Osteoblast (primary cell): Measurements from ENCODE around the gene DRD2. TPM values are rescaled to one million over a fixed set of nuclear protein-coding genes. Genes with fewer than 3 reads are reported as not detected.
A peak's percentile ranks its signal among the peaks of the same experiment; 100 is the strongest.

ENCODE experiments used
- DNase-seq: peaks from one replicate; pipeline ENCODE4 v3.0.0; 2011; ENCODE audit warnings: low spot score, mixed read lengths; ENCODE audit not compliant: insufficient read length; ENCODE audit errors: missing footprints
- H2AFZ ChIP-seq: 2 replicates; pipeline ENCODE4 v1.6.0; 2011; ENCODE audit warnings: mild to moderate bottlenecking, low read length
- H3K27ac ChIP-seq: 2 replicates; pipeline ENCODE4 v1.5.1; 2011; ENCODE audit warnings: mild to moderate bottlenecking, low read depth, low read length, moderate library complexity
- H3K27me3 ChIP-seq: 2 replicates; pipeline ENCODE4 v1.6.0; 2012; ENCODE audit warnings: mild to moderate bottlenecking, control low read depth, inconsistent platforms, low read length, moderate library complexity; ENCODE audit not compliant: insufficient read depth
- H3K36me3 ChIP-seq: 2 replicates; pipeline ENCODE4 v1.5.1; 2011; ENCODE audit warnings: mild to moderate bottlenecking, low read length, control low read depth, moderate library complexity; ENCODE audit not compliant: insufficient read depth
- H3K4me1 ChIP-seq: 2 replicates; pipeline ENCODE4 v1.5.1; 2011; ENCODE audit warnings: mild to moderate bottlenecking, low read length, control low read depth, moderate library complexity; ENCODE audit not compliant: insufficient read depth
- H3K4me2 ChIP-seq: 2 replicates; pipeline ENCODE4 v1.6.0; 2011; ENCODE audit warnings: mild to moderate bottlenecking, low read length; ENCODE audit not compliant: insufficient read depth
- H3K4me3 ChIP-seq: fragments of 200-600 bp; sonication (generic); 3 replicates; pipeline ENCODE4 v1.5.1; 2012; ENCODE audit warnings: mild to moderate bottlenecking, low read length, inconsistent platforms; ENCODE audit not compliant: insufficient read depth
- H3K79me2 ChIP-seq: 2 replicates; pipeline ENCODE4 v1.6.0; 2012; ENCODE audit warnings: mild to moderate bottlenecking, low read length, control low read depth, inconsistent platforms; ENCODE audit not compliant: insufficient read depth
- H3K9me3 ChIP-seq: 2 replicates; pipeline ENCODE4 v1.5.1; 2011; ENCODE audit warnings: low read depth, low read length, control low read depth
- H4K20me1 ChIP-seq: 2 replicates; pipeline ENCODE4 v1.6.0; 2012; ENCODE audit warnings: mild to moderate bottlenecking, low read length, control low read depth; ENCODE audit not compliant: insufficient read depth
- total RNA-seq: library from RNA; depleted of rRNA; stranded (reverse); fragments of >200 nt; gene quantifications from 2 replicates; pipeline ENCODE4 v1.2.3, GENCODE V29; 2012
- TF ChIP-seq, protein P1 (sequence below): IDR thresholded peaks from 2 replicates; pipeline ENCODE4 v1.5.1; 2011; ENCODE audit warnings: mild to moderate bottlenecking, low read depth, low read length, moderate library complexity; ENCODE audit errors: extremely low read depth

The DRD2 gene
- total RNA-seq, 1 donor: 0.36 TPM

DNA sequence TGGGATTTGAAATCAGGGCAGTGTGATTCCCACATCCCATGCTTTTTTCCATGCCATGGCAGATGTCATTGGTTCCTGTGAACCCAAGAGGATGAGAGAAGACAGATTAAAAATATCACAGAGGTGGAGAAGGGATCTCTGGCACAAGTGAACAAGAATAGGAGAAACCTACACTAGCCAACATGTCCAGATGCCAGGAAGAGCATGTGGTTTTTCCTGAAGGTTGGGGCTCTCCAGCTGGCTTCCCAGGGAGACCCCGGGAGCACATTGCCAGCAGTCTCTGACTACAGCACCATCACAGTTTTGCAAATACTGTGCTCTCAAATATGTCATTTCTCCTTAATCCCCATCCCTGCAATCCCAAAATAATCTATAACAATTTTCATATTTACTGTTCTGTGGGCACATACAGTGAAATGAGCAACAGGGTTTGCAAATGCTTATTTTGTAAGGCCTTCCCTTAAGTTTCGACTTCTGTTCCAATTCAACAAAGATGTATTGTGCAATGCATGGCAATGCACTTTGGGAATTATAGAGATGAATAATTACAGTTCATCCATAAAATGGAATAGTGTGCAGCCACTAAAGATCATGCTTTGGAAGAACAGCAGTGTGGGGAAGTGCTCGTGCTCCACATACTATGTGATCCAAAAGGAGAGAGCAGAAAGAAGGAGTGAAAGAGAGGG is 82.8 kb downstream of the DRD2 start:
- Histone ChIP-seq H3K27ac (no peak overlapping the region), H2AFZ (no peak overlapping the region), H3K27me3 (peaks cover 43% of the 10 kb centered on the region), H3K4me2 (no peak overlapping the region), H3K79me2 (no peaks in the 10 kb centered on the region), H3K9me3 (no peaks in the 10 kb centered on the region), H3K4me1 (no peaks in the 10 kb centered on the region), H3K36me3 (no peaks in the 10 kb centered on the region), H3K4me3 (no peak overlapping the region), H4K20me1 (no peaks in the 10 kb centered on the region)
- TF ChIP-seq, protein P1, sequence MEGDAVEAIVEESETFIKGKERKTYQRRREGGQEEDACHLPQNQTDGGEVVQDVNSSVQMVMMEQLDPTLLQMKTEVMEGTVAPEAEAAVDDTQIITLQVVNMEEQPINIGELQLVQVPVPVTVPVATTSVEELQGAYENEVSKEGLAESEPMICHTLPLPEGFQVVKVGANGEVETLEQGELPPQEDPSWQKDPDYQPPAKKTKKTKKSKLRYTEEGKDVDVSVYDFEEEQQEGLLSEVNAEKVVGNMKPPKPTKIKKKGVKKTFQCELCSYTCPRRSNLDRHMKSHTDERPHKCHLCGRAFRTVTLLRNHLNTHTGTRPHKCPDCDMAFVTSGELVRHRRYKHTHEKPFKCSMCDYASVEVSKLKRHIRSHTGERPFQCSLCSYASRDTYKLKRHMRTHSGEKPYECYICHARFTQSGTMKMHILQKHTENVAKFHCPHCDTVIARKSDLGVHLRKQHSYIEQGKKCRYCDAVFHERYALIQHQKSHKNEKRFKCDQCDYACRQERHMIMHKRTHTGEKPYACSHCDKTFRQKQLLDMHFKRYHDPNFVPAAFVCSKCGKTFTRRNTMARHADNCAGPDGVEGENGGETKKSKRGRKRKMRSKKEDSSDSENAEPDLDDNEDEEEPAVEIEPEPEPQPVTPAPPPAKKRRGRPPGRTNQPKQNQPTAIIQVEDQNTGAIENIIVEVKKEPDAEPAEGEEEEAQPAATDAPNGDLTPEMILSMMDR: no peak
- peak; percentile 69 for DNase-seq

DNA sequence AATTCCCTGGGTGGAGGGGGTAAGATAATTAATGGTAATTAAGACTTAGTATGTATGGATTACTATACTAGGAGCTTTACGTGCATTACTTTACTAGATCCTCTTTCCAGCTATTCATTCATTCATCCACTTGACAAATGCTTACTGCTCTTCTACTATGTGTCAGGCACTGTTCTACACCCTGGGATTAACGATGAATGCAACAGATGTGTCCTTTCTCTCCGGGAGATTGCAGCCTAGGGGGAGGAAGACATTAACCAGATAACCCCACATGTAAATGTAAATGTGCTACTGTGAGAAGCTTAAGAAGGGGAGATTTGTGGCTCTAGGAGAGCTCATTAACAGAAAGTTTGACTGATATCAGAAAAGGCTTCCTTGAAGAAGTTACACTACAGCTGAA is 85.9 kb downstream of the DRD2 start:
- no peaks in the 10 kb centered on the region for H3K36me3 ChIP-seq
- no peak overlapping the region for H3K4me2 ChIP-seq
- no peak overlapping the region for H2AFZ ChIP-seq
- TF ChIP-seq, protein P1: no peak
- no peaks in the 10 kb centered on the region for H3K9me3 ChIP-seq
- peaks cover 51% of the 10 kb centered on the region for H3K27me3 ChIP-seq
- H4K20me1 ChIP-seq: no peaks in the 10 kb centered on the region
- no peak for DNase-seq
- no peak overlapping the region for H3K27ac ChIP-seq
- no peaks in the 10 kb centered on the region for H3K79me2 ChIP-seq
- H3K4me1 ChIP-seq: peaks cover 6% of the 10 kb centered on the region
- H3K4me3 ChIP-seq: no peak overlapping the region

DNA sequence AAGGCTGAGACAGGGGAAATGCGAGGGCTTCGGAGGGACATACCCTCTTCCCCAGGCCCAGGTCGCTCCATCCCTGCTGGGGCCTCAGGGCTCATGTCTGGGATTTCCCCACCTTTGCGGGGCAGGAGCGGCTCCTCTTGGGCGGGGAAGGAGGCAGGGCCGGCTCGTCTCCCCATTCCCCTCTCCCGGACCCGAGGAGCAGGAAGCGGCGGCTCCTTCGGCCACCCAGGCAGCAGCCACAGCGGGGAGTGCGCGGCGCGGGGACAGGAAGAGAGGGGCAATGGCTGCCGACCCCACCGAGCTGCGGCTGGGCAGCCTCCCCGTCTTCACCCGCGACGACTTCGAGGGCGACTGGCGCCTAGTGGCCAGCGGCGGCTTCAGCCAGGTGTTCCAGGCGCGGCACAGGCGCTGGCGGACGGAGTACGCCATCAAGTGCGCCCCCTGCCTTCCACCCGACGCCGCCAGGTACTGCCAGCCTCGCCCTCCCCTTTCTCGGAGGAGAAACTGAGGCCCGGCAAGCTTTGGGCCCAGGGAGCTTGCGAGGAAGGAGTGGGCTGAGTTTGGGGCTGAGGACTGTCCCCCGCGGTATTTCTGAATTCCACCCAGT is 87.5 kb downstream of the DRD2 start, which contains the start of gene ANKK1:
Gene ANKK1 (plus strand): TSS at position 175 of the 607 bp plus-strand sequence. CDS start 106 bp downstream, at position 281.
- Histone ChIP-seq H3K27ac (no peak within 1 kb of the TSS), H3K79me2 (no peaks in the 10 kb centered on the region), H3K4me3 (no peak within 1 kb of the TSS), H3K4me1 (peaks cover 6% of the 10 kb centered on the region), H4K20me1 (no peaks in the 10 kb centered on the region), H3K27me3 (peaks cover 51% of the 10 kb centered on the region), H3K9me3 (no peaks in the 10 kb centered on the region), H3K36me3 (no peaks in the 10 kb centered on the region), H3K4me2 (no peak within 1 kb of the TSS), H2AFZ (no peak within 1 kb of the TSS)
- DNase-seq: peak; percentile 32
- TF ChIP-seq, protein P1: no peak

DNA sequence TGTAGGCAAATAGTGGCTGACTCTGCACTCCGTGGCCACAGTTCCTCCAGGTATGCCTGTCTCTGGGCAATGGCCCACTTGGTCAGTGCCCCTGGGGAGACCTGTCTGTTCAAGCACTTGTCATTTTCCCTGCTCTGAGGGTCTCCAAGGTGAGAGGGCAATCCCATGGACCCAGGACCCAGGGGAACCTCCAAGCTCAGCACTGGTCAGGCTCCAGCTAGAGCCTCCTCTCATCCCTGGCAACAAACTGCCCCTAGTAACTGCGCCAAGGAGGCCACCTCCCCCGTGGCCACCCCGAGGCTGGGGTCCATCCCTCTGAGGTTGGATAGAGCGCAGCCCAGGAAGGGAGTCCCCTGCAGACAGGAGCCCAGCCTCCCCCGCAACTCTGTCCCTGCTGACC is 88.3 kb downstream of the DRD2 start:
- no peak overlapping the region for H3K27ac ChIP-seq
- no peaks in the 10 kb centered on the region for H4K20me1 ChIP-seq
- TF ChIP-seq, protein P1: no peak
- H3K4me3 ChIP-seq: no peak overlapping the region
- DNase-seq: peak; percentile 51
- H3K4me2 ChIP-seq: no peak overlapping the region
- no peaks in the 10 kb centered on the region for H3K9me3 ChIP-seq
- H3K36me3 ChIP-seq: no peaks in the 10 kb centered on the region
- H3K4me1 ChIP-seq: peaks cover 6% of the 10 kb centered on the region
- H3K27me3 ChIP-seq: peaks cover 45% of the 10 kb centered on the region
- H3K79me2 ChIP-seq: no peaks in the 10 kb centered on the region
- H2AFZ ChIP-seq: no peak overlapping the region
